PC-9 (cell line): ENCODE results near the gene BTBD17. TPM values are rescaled to one million over a fixed set of nuclear protein-coding genes. Genes with fewer than 3 reads are reported as not detected.

Experiments used
- BruUV-seq: library from RNA; stranded (reverse); fragments of 400-500 nt; replicated peaks from 2 replicates; lab custom pipeline; 2021; lab: Mats Ljungman, UMichigan
- CTCF ChIA-PET: fragments of 300-600 bp; sonication (Branson Sonifier 250); formaldehyde crosslinking; loops from one replicate; lab custom pipeline; 2022; ENCODE audit warnings: antibody characterized with exemption; lab: Charles Lee
- POLR2A ChIA-PET: fragments of 300-600 bp; sonication (Branson Sonifier 250); formaldehyde crosslinking; loops from one replicate; lab custom pipeline; 2022; ENCODE audit warnings: antibody characterized with exemption; ENCODE audit not compliant: unreplicated experiment; lab: Charles Lee
- DNase-seq, 2 experiments: peaks; one replicate each; pipeline versions ENCODE4 v3.0.0 to v3.0.0-alpha.2; 2015 to 2022; ENCODE audit warnings: mixed read lengths in 1 of 2
- H2AFZ ChIP-seq: fragments of 200-600 bp; sonication (generic); 2 replicates; pipeline ENCODE4 v1.8.1; 2017; ENCODE audit warnings: antibody characterized with exemption
- H3F3A ChIP-seq: fragments of 200-600 bp; sonication (generic); 2 replicates; pipeline ENCODE4 v1.8.1; 2017; ENCODE audit warnings: antibody characterized with exemption, mild to moderate bottlenecking, low read depth; ENCODE audit not compliant: insufficient read depth
- H3K27ac ChIP-seq: fragments of 200-600 bp; sonication (generic); 2 replicates; pipeline ENCODE4 v1.6.1; 2016; ENCODE audit warnings: mixed run types
- H3K27me3 ChIP-seq: fragments of 200-600 bp; sonication (generic); 2 replicates; pipeline ENCODE4 v1.6.1; 2016; ENCODE audit warnings: low read depth, mixed run types; ENCODE audit not compliant: insufficient read depth
- H3K36me3 ChIP-seq: fragments of 200-600 bp; sonication (generic); 2 replicates; pipeline ENCODE4 v1.6.1; 2016; ENCODE audit warnings: low read depth, mixed run types
- H3K4me1 ChIP-seq: fragments of 200-600 bp; sonication (generic); replicated peaks from 2 replicates; pipeline ENCODE4 v1.6.1; 2016; ENCODE audit warnings: mixed run types; ENCODE audit not compliant: insufficient read depth
- H3K4me2 ChIP-seq: fragments of 200-600 bp; sonication (generic); 2 replicates; pipeline ENCODE4 v1.6.1; 2017; ENCODE audit warnings: mixed run types
- H3K4me3 ChIP-seq: fragments of 200-600 bp; sonication (generic); 2 replicates; pipeline ENCODE4 v1.6.1; 2016; ENCODE audit warnings: mixed run types
- H3K79me2 ChIP-seq: fragments of 200-600 bp; sonication (generic); 2 replicates; pipeline ENCODE4 v1.6.1; 2017; ENCODE audit warnings: low read depth, mixed run types
- H3K9me2 ChIP-seq: fragments of 200-600 bp; sonication (generic); 2 replicates; pipeline ENCODE4 v1.8.1; 2017; ENCODE audit warnings: mild to moderate bottlenecking; ENCODE audit not compliant: insufficient read depth
- H3K9me3 ChIP-seq: fragments of 200-600 bp; sonication (generic); 2 replicates; pipeline ENCODE4 v1.8.1; 2016; ENCODE audit warnings: low read depth; ENCODE audit not compliant: insufficient read depth
- H4K20me1 ChIP-seq: fragments of 200-600 bp; sonication (generic); 2 replicates; pipeline ENCODE4 v1.8.1; 2017; ENCODE audit not compliant: insufficient read depth
- CTCF ChIP-seq: fragments of 200-600 bp; sonication (generic); conservative IDR thresholded peaks from 2 replicates; pipeline ENCODE4 v1.6.1; 2017; ENCODE audit warnings: mixed run types, antibody characterized with exemption, mild to moderate bottlenecking, moderate library complexity
- EZH2 ChIP-seq: fragments of 200-600 bp; sonication (generic); IDR thresholded peaks from 2 replicates; pipeline ENCODE4 v1.8.0; 2017; ENCODE audit warnings: antibody characterized with exemption, low read depth
- intact Hi-C: fragments of 100-400 bp; cut with micrococcal nuclease; formaldehyde crosslinking; loops from one replicate; pipeline ENCODE4 v1.10.0; 2022; ENCODE audit not compliant: unreplicated experiment
- total RNA-seq: library from RNA; stranded (reverse); gene quantifications from 2 replicates; pipeline ENCODE4 v1.2.3, GENCODE V29; 2021

Gene BTBD17
- total RNA-seq, 1 experiment from 2014 or later, result not detected

GRCh38 chr17:74404218-74404617, 42.5 kb upstream of the BTBD17 start:
- H3K36me3 ChIP-seq, result no peaks in the 10 kb centered on the region
- DNase-seq, result no peak
- no peaks in the 10 kb centered on the region for H4K20me1 ChIP-seq
- intact Hi-C loops, result no loop called here
- H3K27ac ChIP-seq, result no peak overlapping the region
- POLR2A ChIA-PET, result no interaction called here
- CTCF ChIA-PET, result no interaction called here
- no peak for TF ChIP-seq CTCF
- no peak overlapping the region for H3K4me3 ChIP-seq
- H2AFZ ChIP-seq, result no peak overlapping the region
- no peaks in the 10 kb centered on the region for H3F3A ChIP-seq
- no peak overlapping the region for H3K4me2 ChIP-seq
- H3K9me3 ChIP-seq, result no peaks in the 10 kb centered on the region
- no TSS peak for BruUV-seq
- H3K27me3 ChIP-seq, result no peaks in the 10 kb centered on the region
- H3K9me2 ChIP-seq, result no peaks in the 10 kb centered on the region
- H3K4me1 ChIP-seq, result no peaks in the 10 kb centered on the region
- H3K79me2 ChIP-seq, result no peaks in the 10 kb centered on the region

GRCh38 chr17:74403512-74404137, 42.0 kb upstream of the BTBD17 start:
- H3K9me2 ChIP-seq, result no peaks in the 10 kb centered on the region
- POLR2A ChIA-PET, result no interaction called here
- H3K4me3 ChIP-seq, result no peak overlapping the region
- no peak overlapping the region for H2AFZ ChIP-seq
- no peaks in the 10 kb centered on the region for H3K4me1 ChIP-seq
- DNase-seq, result no peak
- H3K9me3 ChIP-seq, result no peaks in the 10 kb centered on the region
- no peaks in the 10 kb centered on the region for H3F3A ChIP-seq
- no peak overlapping the region for H3K4me2 ChIP-seq
- CTCF ChIA-PET, result no interaction called here
- no peaks in the 10 kb centered on the region for H4K20me1 ChIP-seq
- no peaks in the 10 kb centered on the region for H3K79me2 ChIP-seq
- H3K27ac ChIP-seq, result no peak overlapping the region
- intact Hi-C loops, result no loop called here
- BruUV-seq, result no TSS peak
- H3K36me3 ChIP-seq, result no peaks in the 10 kb centered on the region
- TF ChIP-seq CTCF (no peak), EZH2 (no peak)
- H3K27me3 ChIP-seq, result no peaks in the 10 kb centered on the region

- Histone ChIP-seq H2AFZ (no peak overlapping the region), H3F3A (no peaks in the 10 kb centered on the region), H3K27ac (no peak overlapping the region), H3K9me2 (no peaks in the 10 kb centered on the region), H3K4me2 (no peak overlapping the region), H3K4me3 (no peak overlapping the region), H3K79me2 (no peaks in the 10 kb centered on the region), H3K27me3 (no peaks in the 10 kb centered on the region), H4K20me1 (no peaks in the 10 kb centered on the region), H3K9me3 (no peaks in the 10 kb centered on the region), H3K36me3 (no peaks in the 10 kb centered on the region), H3K4me1 (no peaks in the 10 kb centered on the region)
- ChIA-PET CTCF (no interaction called here), POLR2A (interaction anchor here (0.6 kb wide), 1 partner anchor 25 kb away, joined by 7 read pairs; no protein-coding TSS in a partner anchor)
- no peak for TF ChIP-seq CTCF
- no peak for TF ChIP-seq EZH2
- no TSS peak for BruUV-seq
- intact Hi-C loops, result no loop called here
- DNase-seq, result no peak
Observed at GRCh38 chr17:74402048-74402447, 40.4 kb upstream of the BTBD17 start.
